ENCODE data around the gene POC1A. TPM values are rescaled to one million over a fixed set of nuclear protein-coding genes. Genes with fewer than 3 reads are reported as not detected.

Gene POC1A
- total and polyA plus RNA-seq, 2 of the 8 experiments (the other 6 are each of a cell fraction or from before 2014, with no cell fraction given): 35.7 to 39.2 TPM

DNA sequence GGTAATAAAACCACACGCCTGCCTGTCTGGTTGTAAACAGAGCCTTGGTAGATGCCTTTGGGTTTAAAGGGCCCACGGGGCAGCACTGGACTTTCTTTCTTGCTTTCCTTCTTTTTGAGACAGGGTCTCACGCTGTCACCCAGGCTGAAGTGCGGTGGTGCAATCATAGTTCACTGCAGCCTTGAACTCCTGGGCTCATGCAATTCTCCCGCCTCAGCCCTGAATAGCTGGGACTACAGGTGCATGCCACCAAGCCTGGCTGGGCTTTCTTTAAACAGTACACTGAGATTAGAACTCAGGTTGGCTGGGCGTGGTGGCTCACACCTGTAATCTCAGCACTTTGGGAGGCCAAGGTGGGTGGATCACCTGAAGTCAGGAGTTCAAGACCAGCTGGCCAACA lies 42.2 kb downstream of the POC1A start:
- H2AK5ac ChIP-seq (ENCODE audit: low read depth, low read length): no peak overlapping the region
- no peak overlapping the region for H3K56ac ChIP-seq (replicated peaks; ENCODE audit: insufficient read length, low read depth, low read length)
- no peak overlapping the region for H4K8ac ChIP-seq (ENCODE audit: extremely low read depth, insufficient read depth, low read length)
- no peaks in the 10 kb centered on the region for H3K79me1 ChIP-seq (ENCODE audit: low read depth, low read length)
- peaks cover 0 to 3% of the 10 kb centered on the region in 2 experiments for H4K20me1 ChIP-seq (replicated peaks in 1 of 2; ENCODE audit: control insufficient read depth in 1 of 2, insufficient read depth in 2 of 2, low read length in 2 of 2)
- WGBS, 2 experiments (ENCODE audit: extremely low coverage in 1 of 2, insufficient coverage in 1 of 2, insufficient read length in 1 of 2, insufficient replicate concordance in 2 of 2, low coverage in 1 of 2, low lambda C conversion rate in 2 of 2, missing lambda C conversion rate in 1 of 2): 86% methylated on average over 6 of the region's 6 CpGs; no CpG with 5 or more reads in 1 of the 2 experiments
- no peak overlapping the region for H4K5ac ChIP-seq (ENCODE audit: insufficient read length, low read depth, low read length)
- H3K36me3 ChIP-seq (ENCODE audit: control insufficient read depth in 2 of 4, insufficient read depth in 4 of 4, low read length in 3 of 4): peaks cover 2 to 5% (median 3%) of the 10 kb centered on the region in 4 experiments; a peak in 5 of 8 replicates
- no peak overlapping the region for H2BK15ac ChIP-seq (ENCODE audit: low read length)
- H3K23ac ChIP-seq (ENCODE audit: insufficient read length): no peak overlapping the region
- TF ChIP-seq HDAC6 (IDR thresholded peaks at IDR 0.05; ENCODE audit: low read depth, low read length): no peak
- no peak for TF ChIP-seq POU5F1 (IDR thresholded peaks at IDR 0.05; ENCODE audit: low read depth, low read length)
- TF ChIP-seq FOSL1 (IDR thresholded peaks at IDR 0.05; ENCODE audit: insufficient read depth, low read depth, low read length): no peak
- no peak for TF ChIP-seq CREB1 (IDR thresholded peaks at IDR 0.05)
- TF ChIP-seq CHD2 (IDR thresholded peaks at IDR 0.05; ENCODE audit: low read length): no peak
- no peak overlapping the region for H3K4ac ChIP-seq (replicated peaks; ENCODE audit: insufficient read length, low read depth, low read length)
- no peak overlapping the region for H2BK120ac ChIP-seq (replicated peaks; ENCODE audit: low read depth, low read length)
- H3K9me3 ChIP-seq (ENCODE audit: insufficient read depth in 2 of 2, low read depth in 1 of 2, low read length in 1 of 2): no peaks in the 10 kb centered on the region
- FAIRE-seq (no peak), DNase-seq (ENCODE audit: low read depth in 1 of 2, low spot score in 2 of 2) (no peak)
- no peaks in the 10 kb centered on the region for H3K23me2 ChIP-seq (ENCODE audit: low read depth, low read length)
- no peak overlapping the region for H3K4me2 ChIP-seq (ENCODE audit: insufficient read depth in 1 of 2, low read depth in 2 of 2, low read length in 2 of 2)
- H3K18ac ChIP-seq (ENCODE audit: extremely low read depth, low read length): no peak overlapping the region
- no peak overlapping the region for H3K27ac ChIP-seq (ENCODE audit: low read depth, low read length)
- no peak overlapping the region for H2BK12ac ChIP-seq (ENCODE audit: low read depth, low read length)
- no peak overlapping the region for H3K9ac ChIP-seq (replicated peaks in 1 of 4; ENCODE audit: extremely low read depth in 1 of 4, low read depth in 3 of 4, low read length in 3 of 4)
- ChIA-PET POLR2A (ENCODE audit: partially characterized antibody) (interaction anchor here (1.4 to 1.5 kb wide), 2 partner anchors 11 to 116 kb away, joined by 3 to 5 read pairs; partner anchors contain the start of gene RPL29), CTCF (ENCODE audit: partially characterized antibody) (interaction anchor here (0.6 to 7.0 kb wide), 6 partner anchors 11 to 141 kb away, joined by 3 to 48 read pairs (median 4); no protein-coding TSS in a partner anchor)
- no peaks in the 10 kb centered on the region for H3K79me2 ChIP-seq (ENCODE audit: control insufficient read depth in 1 of 2, insufficient read depth in 2 of 2, low read length in 2 of 2)
- H2AFZ ChIP-seq (ENCODE audit: low read length): no peak overlapping the region
- no peaks in the 10 kb centered on the region for H3K4me1 ChIP-seq (replicated peaks in 1 of 4; ENCODE audit: control insufficient read depth in 3 of 4, insufficient read depth in 4 of 4, low read length in 3 of 4)
- no peak overlapping the region for H4K91ac ChIP-seq (replicated peaks; ENCODE audit: insufficient read length, low read length)
- H2BK5ac ChIP-seq (ENCODE audit: low read depth, low read length): no peak overlapping the region
- H3K4me3 ChIP-seq (ENCODE audit: extremely low read depth in 1 of 4, insufficient read depth in 2 of 4, low read depth in 3 of 4, low read length in 4 of 4): no peak overlapping the region
- no peak overlapping the region for H3K14ac ChIP-seq (ENCODE audit: insufficient read length)
- H3K27me3 ChIP-seq (replicated peaks in 1 of 4; ENCODE audit: control insufficient read depth in 3 of 4, extremely low read depth in 1 of 4, insufficient read depth in 3 of 4, low read length in 3 of 4): no peaks in the 10 kb centered on the region
- no peak overlapping the region for H2BK20ac ChIP-seq (ENCODE audit: low read length)

Measured in H1 (cell line).